H1 (cell line): ENCODE measurements around the gene CUEDC1. TPM values are rescaled to one million over a fixed set of nuclear protein-coding genes. Genes with fewer than 3 reads are reported as not detected.

Source experiments
- CTCF ChIA-PET: fragments of 300-600 bp; sonication (Branson Sonifier 250); formaldehyde crosslinking; loops from one replicate; lab custom pipeline; 2021; ENCODE audit not compliant: partially characterized antibody; lab: Charles Lee
- POLR2A ChIA-PET: fragments of 300-600 bp; sonication (Branson Sonifier 250); formaldehyde crosslinking; loops from one replicate; lab custom pipeline; 2021; ENCODE audit warnings: inconsistent platforms; ENCODE audit not compliant: partially characterized antibody; lab: Charles Lee
- DNase-seq, 2 experiments: peaks; one replicate each; pipeline versions ENCODE4 v3.0.0 to v3.0.0-alpha.2; 2010 to 2022; ENCODE audit warnings: low spot score in 2 of 2, low read depth in 1 of 2, mixed read lengths in 1 of 2
- FAIRE-seq: peaks from 2 replicates; lab custom pipeline; 2011; peaks lifted over from hg19 to GRCh38; lab: Jason Lieb, UNC
- H2AFZ ChIP-seq: 2 replicates; pipeline ENCODE4 v1.8.1; 2012; ENCODE audit warnings: low read length, inconsistent platforms
- H2AK5ac ChIP-seq: 2 replicates; pipeline ENCODE4 v1.6.1; 2013; ENCODE audit warnings: low read depth, low read length
- H2BK120ac ChIP-seq: replicated peaks from 2 replicates; pipeline ENCODE3; 2013; ENCODE audit warnings: low read depth, low read length, inconsistent platforms
- H2BK12ac ChIP-seq: 2 replicates; pipeline ENCODE4 v1.6.1; 2013; ENCODE audit warnings: low read depth, low read length
- H2BK15ac ChIP-seq: 2 replicates; pipeline ENCODE4 v1.6.1; 2013; ENCODE audit warnings: low read length
- H2BK20ac ChIP-seq: 2 replicates; pipeline ENCODE4 v1.6.1; 2013; ENCODE audit warnings: low read length
- H2BK5ac ChIP-seq: 2 replicates; pipeline ENCODE4 v1.6.1; 2013; ENCODE audit warnings: low read depth, low read length
- H3K14ac ChIP-seq: 2 replicates; pipeline ENCODE4 v1.6.1; 2013; ENCODE audit warnings: inconsistent platforms; ENCODE audit not compliant: insufficient read length
- H3K18ac ChIP-seq: 2 replicates; pipeline ENCODE4 v1.6.1; 2013; ENCODE audit warnings: low read length; ENCODE audit errors: extremely low read depth
- H3K23ac ChIP-seq: 2 replicates; pipeline ENCODE4 v1.6.1; 2013; ENCODE audit warnings: inconsistent platforms; ENCODE audit not compliant: insufficient read length
- H3K23me2 ChIP-seq: 2 replicates; pipeline ENCODE4 v1.6.1; 2013; ENCODE audit warnings: low read depth, low read length
- H3K27ac ChIP-seq: 2 replicates; pipeline ENCODE4 v1.6.1; 2011; ENCODE audit warnings: low read depth, low read length, inconsistent platforms
- H3K27me3 ChIP-seq, 4 experiments: replicated peaks in 1 of 4; 1 replicate in 1 of 4; 2 replicates in 3 of 4; pipeline versions ENCODE4 v1.6.1 to v1.8.1; 2011 to 2013; ENCODE audit warnings: low read length in 3 of 4, mild to moderate bottlenecking in 3 of 4, inconsistent platforms in 2 of 4, mixed read lengths in 2 of 4, moderate library complexity in 1 of 4; ENCODE audit not compliant: control insufficient read depth in 3 of 4, insufficient read depth in 3 of 4; ENCODE audit errors: extremely low read depth in 1 of 4
- H3K36me3 ChIP-seq, 4 experiments: 2 replicates each; pipeline versions ENCODE4 v1.6.1 to v1.8.1; 2011 to 2013; ENCODE audit warnings: mild to moderate bottlenecking in 4 of 4, low read length in 3 of 4, moderate library complexity in 2 of 4, control low read depth in 1 of 4, inconsistent platforms in 1 of 4; ENCODE audit not compliant: insufficient read depth in 4 of 4, control insufficient read depth in 2 of 4
- H3K4ac ChIP-seq: replicated peaks from 2 replicates; pipeline ENCODE3; 2013; ENCODE audit warnings: low read length, low read depth, mixed read lengths, inconsistent platforms; ENCODE audit not compliant: insufficient read length
- H3K4me1 ChIP-seq, 4 experiments: replicated peaks in 1 of 4; 1 replicate in 1 of 4; 2 replicates in 3 of 4; pipeline versions ENCODE4 v1.6.1 to v1.8.1; 2011 to 2013; ENCODE audit warnings: low read length in 3 of 4, inconsistent platforms in 2 of 4, mixed read lengths in 1 of 4; ENCODE audit not compliant: insufficient read depth in 4 of 4, control insufficient read depth in 3 of 4
- H3K4me2 ChIP-seq, 2 experiments: 2 replicates each; pipeline versions ENCODE4 v1.6.1 to v1.8.1; 2011 to 2013; ENCODE audit warnings: low read depth in 2 of 2, low read length in 2 of 2, control low read depth in 1 of 2, inconsistent platforms in 1 of 2, mild to moderate bottlenecking in 1 of 2; ENCODE audit not compliant: insufficient read depth in 1 of 2
- H3K4me3 ChIP-seq, 4 experiments: fragments of 200-600, 300-600 bp in 1 of 4; sonication (generic), shearing (Covaris generic), sonication (Bioruptor Twin) in 1 of 4; 2 replicates each; pipeline versions ENCODE4 v1.5.1 to v1.8.1; 2011 to 2016; ENCODE audit warnings: low read length in 4 of 4, low read depth in 3 of 4, control low read depth in 2 of 4, inconsistent platforms in 2 of 4, mild to moderate bottlenecking in 2 of 4, mixed read lengths in 1 of 4, moderate library complexity in 1 of 4; ENCODE audit not compliant: insufficient read depth in 2 of 4; ENCODE audit errors: extremely low read depth in 1 of 4
- H3K56ac ChIP-seq: replicated peaks from 2 replicates; pipeline ENCODE3; 2013; ENCODE audit warnings: low read depth, mild to moderate bottlenecking, mixed read lengths, low read length, inconsistent platforms; ENCODE audit not compliant: insufficient read length
- H3K79me1 ChIP-seq: 2 replicates; pipeline ENCODE4 v1.6.1; 2013; ENCODE audit warnings: low read depth, low read length, control low read depth
- H3K79me2 ChIP-seq, 2 experiments: 2 replicates each; pipeline versions ENCODE4 v1.6.1 to v1.8.1; 2012 to 2013; ENCODE audit warnings: low read length in 2 of 2, mild to moderate bottlenecking in 2 of 2, inconsistent platforms in 1 of 2; ENCODE audit not compliant: insufficient read depth in 2 of 2, control insufficient read depth in 1 of 2
- H3K9ac ChIP-seq, 4 experiments: replicated peaks in 1 of 4; 1 replicate in 1 of 4; 2 replicates in 3 of 4; pipeline versions ENCODE4 v1.6.1 to v1.8.1; 2011 to 2013; ENCODE audit warnings: low read depth in 3 of 4, low read length in 3 of 4, control low read depth in 2 of 4, mild to moderate bottlenecking in 2 of 4, moderate library complexity in 2 of 4, inconsistent platforms in 1 of 4; ENCODE audit errors: extremely low read depth in 1 of 4
- H3K9me3 ChIP-seq, 2 experiments: 2 replicates each; pipeline versions ENCODE4 v1.6.1 to v1.8.1; 2012 to 2013; ENCODE audit warnings: mild to moderate bottlenecking in 2 of 2, moderate library complexity in 2 of 2, control low read depth in 1 of 2, inconsistent platforms in 1 of 2, low read depth in 1 of 2, low read length in 1 of 2, mixed read lengths in 1 of 2; ENCODE audit not compliant: insufficient read depth in 2 of 2
- H4K20me1 ChIP-seq, 2 experiments: replicated peaks in 1 of 2; 2 replicates each; pipeline versions ENCODE3 to v1.8.1; 2011 to 2013; ENCODE audit warnings: inconsistent platforms in 2 of 2, low read length in 2 of 2, mild to moderate bottlenecking in 1 of 2; ENCODE audit not compliant: insufficient read depth in 2 of 2, control insufficient read depth in 1 of 2
- H4K5ac ChIP-seq: 2 replicates; pipeline ENCODE4 v1.6.1; 2013; ENCODE audit warnings: low read length, low read depth, mixed read lengths, inconsistent platforms; ENCODE audit not compliant: insufficient read length
- H4K8ac ChIP-seq: 2 replicates; pipeline ENCODE4 v1.8.0; 2013; ENCODE audit warnings: mild to moderate bottlenecking, moderate library complexity, low read length, inconsistent platforms; ENCODE audit not compliant: insufficient read depth; ENCODE audit errors: extremely low read depth
- H4K91ac ChIP-seq: replicated peaks from 2 replicates; pipeline ENCODE3; 2013; ENCODE audit warnings: low read length, mixed read lengths, inconsistent platforms; ENCODE audit not compliant: insufficient read length
- GTF2F1 ChIP-seq: IDR thresholded peaks from 2 replicates; pipeline ENCODE4 v1.6.1; 2012; ENCODE audit warnings: low read depth, low read length, improper control_type of control experiment, borderline replicate concordance
- RAD21 ChIP-seq, 2 experiments: IDR thresholded peaks in 1 of 2; conservative IDR thresholded peaks in 1 of 2; 2 replicates each; pipeline ENCODE4 v1.6.1; 2011; ENCODE audit warnings: low read depth in 2 of 2, low read length in 2 of 2, improper control_type of control experiment in 1 of 2, inconsistent platforms in 1 of 2, mild to moderate bottlenecking in 1 of 2, moderate library complexity in 1 of 2
- SIN3A ChIP-seq, 2 experiments: IDR thresholded peaks in 1 of 2; conservative IDR thresholded peaks in 1 of 2; 2 replicates each; pipeline ENCODE4 v1.6.1; 2011 to 2012; ENCODE audit warnings: low read length in 2 of 2, improper control_type of control experiment in 1 of 2, low read depth in 1 of 2, mild to moderate bottlenecking in 1 of 2
- YY1 ChIP-seq: IDR thresholded peaks from 2 replicates; pipeline ENCODE4 v1.6.1; 2011; ENCODE audit warnings: low read depth, mild to moderate bottlenecking, low read length
- WGBS, 2 experiments: shearing (Covaris generic) in 1 of 2; methylation state at CpG; one replicate each; pipeline versions ENCODE4 v1.1.6 to v1.1.7; 2013 to 2015; ENCODE audit warnings: low lambda C conversion rate in 2 of 2, mixed read lengths in 2 of 2, inconsistent platforms in 1 of 2, low coverage in 1 of 2, missing lambda C conversion rate in 1 of 2; ENCODE audit not compliant: insufficient replicate concordance in 2 of 2, insufficient coverage in 1 of 2, insufficient read length in 1 of 2; ENCODE audit errors: extremely low coverage in 1 of 2, missing lambda C conversion rate in 1 of 2; 5-methylcytosine and 5-hydroxymethylcytosine counted together
- polyA plus RNA-seq, 7 experiments: library from polyadenylated mRNA; depleted of rRNA in 3 of 7; stranded (reverse) in 5 of 7; unstranded in 2 of 7; fragments of >200 nt in 5 of 7; fragments of 200-250 nt in 2 of 7; gene quantifications; 1 replicate in 5 of 7; 2 replicates in 1 of 7; 4 replicates in 1 of 7; pipeline versions ENCODE4 v1.2.1 to v1.2.3, GENCODE V29; 2011 to 2013; ENCODE audit warnings: missing spikeins in 2 of 7, mixed read lengths in 2 of 7
- total RNA-seq: library from RNA; stranded (reverse); fragmentation: NEBNext Ultra II Directional; extraction: Animal tissue kit (Norgen Biotek cat#: 25700); gene quantifications from 2 replicates; pipeline ENCODE4 v1.2.1, GENCODE V29; 2021
- TF ChIP-seq, protein P1 (sequence below), 3 experiments: IDR thresholded peaks; 1 replicate in 2 of 3; 2 replicates in 1 of 3; pipeline versions ENCODE4 v1.5.1 to v1.6.1; 2011; ENCODE audit warnings: low read length in 3 of 3, mild to moderate bottlenecking in 3 of 3, inconsistent platforms in 2 of 3, low read depth in 1 of 3, moderate library complexity in 1 of 3; ENCODE audit not compliant: insufficient read depth in 1 of 3; ENCODE audit errors: control extremely low read depth in 1 of 3
- TF ChIP-seq, protein P2 (sequence below): IDR thresholded peaks from 2 replicates; pipeline ENCODE4 v1.6.1; 2012; ENCODE audit warnings: inconsistent platforms

CUEDC1 gene
- total and polyA plus RNA-seq, 2 of the 8 experiments (the other 6 are each of a cell fraction or from before 2014, with no cell fraction given): 4.0 to 10.7 TPM

DNA sequence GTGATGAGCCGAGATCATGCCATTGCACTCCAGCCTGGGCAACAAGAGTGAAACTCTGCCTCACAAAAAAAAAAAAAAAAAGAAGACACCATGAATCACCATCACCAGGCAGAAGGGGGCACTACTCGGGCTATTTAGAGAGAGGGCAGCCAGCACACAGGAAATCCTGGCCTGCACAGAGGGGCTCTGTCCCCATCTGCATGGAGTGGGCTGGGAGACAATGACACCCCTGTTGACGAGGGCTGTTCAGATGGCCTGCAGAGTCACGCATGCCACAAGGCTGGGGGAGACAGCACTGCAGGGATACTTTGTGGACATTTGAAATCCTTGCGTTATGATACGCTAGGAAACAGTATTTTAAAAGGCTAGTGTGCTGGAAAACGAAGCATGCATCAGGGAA is 48.3 kb downstream of the CUEDC1 start:
- Histone ChIP-seq H4K91ac (peak overlapping the region; percentile 20), H2BK15ac (peak overlapping the region; percentile 82), H2BK120ac (no peak overlapping the region), H2BK12ac (peak overlapping the region; percentile 72; the same call in 1 of the 2 replicates), H2AK5ac (no peak overlapping the region), H3K27ac (no peak overlapping the region), H3K27me3 (no peaks in the 10 kb centered on the region), H4K8ac (no peak overlapping the region), H3K23ac (no peak overlapping the region), H3K79me2 (no peaks in the 10 kb centered on the region), H3K23me2 (no peaks in the 10 kb centered on the region), H4K5ac (peak overlapping the region; percentile 39), H3K18ac (0 out of 2 replicates have a peak overlapping the region, but pooled peaks have one; percentile 17), H2AFZ (no peak overlapping the region), H3K36me3 (no peaks in the 10 kb centered on the region), H4K20me1 (no peaks in the 10 kb centered on the region), H3K4me1 (peaks cover 5 to 31% (median 19%) of the 10 kb centered on the region in 4 experiments), H2BK20ac (0 out of 2 replicates have a peak overlapping the region, but pooled peaks have one; percentile 55), H3K4ac (no peak overlapping the region), H3K14ac (no peak overlapping the region), H2BK5ac (peak overlapping the region; percentile 20; the same call in 1 of the 2 replicates), H3K9ac (no peak overlapping the region), H3K9me3 (no peaks in the 10 kb centered on the region), H3K79me1 (peaks cover 4% of the 10 kb centered on the region; the same call in 1 of the 2 replicates)
- POLR2A ChIA-PET: no interaction called here
- WGBS, 2 experiments: 62% methylated on average over 7 of the region's 7 CpGs; no CpG with 5 or more reads in 1 of the 2 experiments
- no peak for FAIRE-seq
- CTCF ChIA-PET: interaction anchor here (0.7 to 5.7 kb wide), 3 partner anchors 14 to 40 kb away, joined by 3 to 31 read pairs (median 4); no protein-coding TSS in a partner anchor
- no peak for DNase-seq
- TF ChIP-seq, protein P1, sequence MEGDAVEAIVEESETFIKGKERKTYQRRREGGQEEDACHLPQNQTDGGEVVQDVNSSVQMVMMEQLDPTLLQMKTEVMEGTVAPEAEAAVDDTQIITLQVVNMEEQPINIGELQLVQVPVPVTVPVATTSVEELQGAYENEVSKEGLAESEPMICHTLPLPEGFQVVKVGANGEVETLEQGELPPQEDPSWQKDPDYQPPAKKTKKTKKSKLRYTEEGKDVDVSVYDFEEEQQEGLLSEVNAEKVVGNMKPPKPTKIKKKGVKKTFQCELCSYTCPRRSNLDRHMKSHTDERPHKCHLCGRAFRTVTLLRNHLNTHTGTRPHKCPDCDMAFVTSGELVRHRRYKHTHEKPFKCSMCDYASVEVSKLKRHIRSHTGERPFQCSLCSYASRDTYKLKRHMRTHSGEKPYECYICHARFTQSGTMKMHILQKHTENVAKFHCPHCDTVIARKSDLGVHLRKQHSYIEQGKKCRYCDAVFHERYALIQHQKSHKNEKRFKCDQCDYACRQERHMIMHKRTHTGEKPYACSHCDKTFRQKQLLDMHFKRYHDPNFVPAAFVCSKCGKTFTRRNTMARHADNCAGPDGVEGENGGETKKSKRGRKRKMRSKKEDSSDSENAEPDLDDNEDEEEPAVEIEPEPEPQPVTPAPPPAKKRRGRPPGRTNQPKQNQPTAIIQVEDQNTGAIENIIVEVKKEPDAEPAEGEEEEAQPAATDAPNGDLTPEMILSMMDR (IDR thresholded peaks at IDR 0.05; ENCODE audit: control extremely low read depth in 1 of 3, insufficient read depth in 1 of 3, low read depth in 1 of 3, low read length in 3 of 3): peak; percentile 40 to 56 (median 56)
- peak; percentile 60 to 70 for TF ChIP-seq RAD21 (IDR thresholded peaks at IDR 0.05 in 1 of 2, conservative IDR thresholded peaks at IDR 0.05 in 1 of 2; ENCODE audit: low read depth in 2 of 2, low read length in 2 of 2)
- TF ChIP-seq, protein P2, sequence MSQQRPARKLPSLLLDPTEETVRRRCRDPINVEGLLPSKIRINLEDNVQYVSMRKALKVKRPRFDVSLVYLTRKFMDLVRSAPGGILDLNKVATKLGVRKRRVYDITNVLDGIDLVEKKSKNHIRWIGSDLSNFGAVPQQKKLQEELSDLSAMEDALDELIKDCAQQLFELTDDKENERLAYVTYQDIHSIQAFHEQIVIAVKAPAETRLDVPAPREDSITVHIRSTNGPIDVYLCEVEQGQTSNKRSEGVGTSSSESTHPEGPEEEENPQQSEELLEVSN: no peak
- TF ChIP-seq YY1: 0 out of 2 replicates have a peak, but pooled peaks have one; percentile 42
- no peak for TF ChIP-seq GTF2F1
- TF ChIP-seq SIN3A (conservative IDR thresholded peaks at IDR 0.05 in 1 of 2, IDR thresholded peaks at IDR 0.05 in 1 of 2; ENCODE audit: low read depth in 1 of 2, low read length in 2 of 2): 0 out of 4 replicates have a peak, but pooled peaks of 1 of the 2 experiments have one; percentile 38
- TF ChIP-seq, all 59 proteins: peak for 4
- Histone ChIP-seq H3K4me2 (no peak overlapping the region), H3K4me3 (no peak overlapping the region), H3K56ac (no peak overlapping the region)
